ENCODE measurements around the gene ARPP21.

The ARPP21 gene

DNA sequence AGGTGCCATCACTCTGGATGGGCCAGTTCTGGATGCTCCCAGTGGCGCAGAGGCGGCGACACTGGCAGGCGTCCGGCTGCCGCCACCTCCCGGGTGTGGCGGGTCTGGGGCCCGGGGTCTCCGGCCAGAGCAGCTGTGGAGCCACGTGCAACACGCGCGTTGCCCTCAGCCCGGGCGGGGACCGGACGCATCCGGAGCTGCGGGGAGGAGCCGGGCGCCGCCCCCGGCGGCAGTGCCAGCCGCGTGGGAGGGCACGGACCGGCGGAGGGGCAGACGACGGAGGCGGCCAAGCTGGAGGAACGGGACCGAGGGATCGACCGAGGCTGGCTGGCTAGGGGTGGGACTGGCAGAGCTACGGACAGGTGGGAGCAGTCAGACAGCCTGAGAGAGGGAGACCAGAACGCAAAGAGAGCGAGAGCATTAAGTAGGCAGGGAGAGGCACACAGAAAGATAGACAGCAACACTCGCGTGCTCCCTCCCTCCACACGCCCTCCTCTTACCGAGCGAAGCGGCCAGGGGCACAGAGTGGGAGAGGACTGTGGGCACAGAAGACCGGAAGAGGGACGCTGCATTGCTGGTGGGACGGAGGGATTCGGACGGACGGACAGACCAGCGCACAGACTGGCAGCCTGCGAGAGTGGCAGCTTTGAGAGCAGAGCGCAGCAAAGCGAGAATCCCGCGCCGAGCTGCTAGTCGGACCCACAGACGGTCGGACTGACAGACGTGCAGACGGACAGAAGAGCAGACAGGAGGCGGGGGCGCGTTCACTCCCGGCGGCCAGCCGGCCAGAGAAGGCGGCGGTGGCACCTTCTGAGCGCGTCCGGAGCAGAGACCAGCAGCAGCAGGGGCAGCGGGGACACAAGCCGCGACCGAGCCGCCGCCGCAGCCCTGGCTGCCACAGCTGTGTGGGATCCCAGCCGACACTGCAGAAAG, at the start of gene ARPP21:
TSS of gene ARPP21 (plus strand) at position 272 of the 933 bp plus-strand sequence. CDS start 42,227 bp downstream, outside the sequence.
- TF ChIP-seq, protein P1, sequence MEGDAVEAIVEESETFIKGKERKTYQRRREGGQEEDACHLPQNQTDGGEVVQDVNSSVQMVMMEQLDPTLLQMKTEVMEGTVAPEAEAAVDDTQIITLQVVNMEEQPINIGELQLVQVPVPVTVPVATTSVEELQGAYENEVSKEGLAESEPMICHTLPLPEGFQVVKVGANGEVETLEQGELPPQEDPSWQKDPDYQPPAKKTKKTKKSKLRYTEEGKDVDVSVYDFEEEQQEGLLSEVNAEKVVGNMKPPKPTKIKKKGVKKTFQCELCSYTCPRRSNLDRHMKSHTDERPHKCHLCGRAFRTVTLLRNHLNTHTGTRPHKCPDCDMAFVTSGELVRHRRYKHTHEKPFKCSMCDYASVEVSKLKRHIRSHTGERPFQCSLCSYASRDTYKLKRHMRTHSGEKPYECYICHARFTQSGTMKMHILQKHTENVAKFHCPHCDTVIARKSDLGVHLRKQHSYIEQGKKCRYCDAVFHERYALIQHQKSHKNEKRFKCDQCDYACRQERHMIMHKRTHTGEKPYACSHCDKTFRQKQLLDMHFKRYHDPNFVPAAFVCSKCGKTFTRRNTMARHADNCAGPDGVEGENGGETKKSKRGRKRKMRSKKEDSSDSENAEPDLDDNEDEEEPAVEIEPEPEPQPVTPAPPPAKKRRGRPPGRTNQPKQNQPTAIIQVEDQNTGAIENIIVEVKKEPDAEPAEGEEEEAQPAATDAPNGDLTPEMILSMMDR (IDR thresholded peaks at IDR 0.05; ENCODE audit: low read length, missing control alignments), result no peak
- DNase-seq (ENCODE audit: low read depth), result peak; percentile 22
- peak within 1 kb of the TSS; percentile 53 for H3K4me3 ChIP-seq (replicated peaks; ENCODE audit: low read depth, low read length)

- TF ChIP-seq, protein P1 (IDR thresholded peaks at IDR 0.05; ENCODE audit: low read length, missing control alignments), result no peak
- no peak for DNase-seq (ENCODE audit: low read depth)
- H3K4me3 ChIP-seq (replicated peaks; ENCODE audit: low read depth, low read length), result no peak overlapping the region
Measured at GRCh38 chr3:35592589-35593295, 46.6 kb upstream of the ARPP21 start.

DNA sequence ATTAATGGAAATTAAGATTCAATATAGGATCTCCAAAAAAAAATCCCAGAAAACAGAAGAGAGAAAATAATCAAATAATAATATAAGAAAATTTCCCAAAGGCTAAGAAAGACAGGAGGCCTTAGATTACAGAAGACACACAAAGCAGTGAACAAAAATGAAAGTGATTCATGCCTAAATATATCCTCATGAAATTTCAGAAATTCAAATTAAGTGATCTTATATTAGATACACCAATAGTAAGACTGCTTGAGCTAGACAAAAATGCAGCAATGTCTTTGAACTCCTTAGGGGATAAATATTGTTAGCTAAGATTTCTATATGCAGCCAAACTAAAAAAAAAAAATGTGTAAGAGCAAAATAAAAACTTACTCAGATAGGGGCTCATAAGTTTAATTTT, 44.6 kb upstream of the ARPP21 start:
- no peak for DNase-seq (ENCODE audit: low read depth)
- no peak overlapping the region for H3K4me3 ChIP-seq (replicated peaks; ENCODE audit: low read depth, low read length)
- TF ChIP-seq, protein P1 (IDR thresholded peaks at IDR 0.05; ENCODE audit: low read length, missing control alignments), result no peak

GRCh38 chr3:35596335-35596995, 42.9 kb upstream of the ARPP21 start:
- TF ChIP-seq, protein P1 (IDR thresholded peaks at IDR 0.05; ENCODE audit: low read length, missing control alignments), result no peak
- no peak overlapping the region for H3K4me3 ChIP-seq (replicated peaks; ENCODE audit: low read depth, low read length)
- no peak for DNase-seq (ENCODE audit: low read depth)

DNA sequence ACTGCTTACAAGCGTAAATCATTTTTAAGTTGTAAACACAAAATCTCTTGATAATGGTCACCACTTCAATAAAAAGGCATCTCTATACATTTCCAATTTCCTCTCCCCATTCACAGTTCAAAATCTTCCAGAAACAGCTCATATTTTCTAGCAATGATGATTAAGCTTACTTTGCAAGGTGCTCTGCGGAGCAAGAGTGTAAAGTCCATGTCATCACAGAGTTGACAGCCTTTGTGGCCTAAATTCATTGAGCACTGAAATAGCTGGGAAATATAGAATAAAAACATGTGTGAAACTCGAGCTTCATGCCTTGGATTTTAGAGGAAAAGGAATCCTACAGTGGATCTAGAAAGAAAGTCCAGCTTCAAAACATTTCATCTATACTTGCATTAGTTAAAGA, 41.8 kb upstream of the ARPP21 start:
- TF ChIP-seq, protein P1 (IDR thresholded peaks at IDR 0.05; ENCODE audit: low read length, missing control alignments), result no peak
- DNase-seq (ENCODE audit: low read depth), result no peak
- H3K4me3 ChIP-seq (replicated peaks; ENCODE audit: low read depth, low read length), result no peak overlapping the region

DNA sequence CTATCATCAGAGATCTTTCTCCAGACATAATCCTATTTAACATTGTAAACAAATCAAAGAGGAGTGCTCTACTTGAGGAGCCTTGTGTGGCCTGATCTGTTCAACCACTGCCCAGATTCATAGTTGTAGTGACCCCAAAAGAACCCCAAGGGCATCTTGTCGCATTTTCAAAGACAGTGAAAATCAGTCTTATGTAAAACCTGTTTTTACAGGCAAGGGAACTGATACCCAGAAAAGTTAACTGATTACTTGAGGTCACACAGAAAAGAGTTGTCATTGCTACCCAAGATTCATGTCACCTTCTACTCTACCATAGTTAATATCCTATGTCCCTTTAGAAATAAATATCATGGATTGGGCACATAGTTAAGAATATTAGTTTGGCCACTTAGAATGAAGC, 40.5 kb upstream of the ARPP21 start:
- no peak for DNase-seq (ENCODE audit: low read depth)
- TF ChIP-seq, protein P1 (IDR thresholded peaks at IDR 0.05; ENCODE audit: low read length, missing control alignments), result no peak
- no peak overlapping the region for H3K4me3 ChIP-seq (replicated peaks; ENCODE audit: low read depth, low read length)
